ENCODE data around the gene CASZ1.

- TF ChIP-seq CTCF (IDR thresholded peaks at IDR 0.05) = no peak
- no peak for TF ChIP-seq POLR2A (IDR thresholded peaks at IDR 0.05)
Observed at GRCh38 chr1:10617931-10618885, 178.2 kb downstream of the CASZ1 start.

Data from lower leg skin (tissue), 3 donors.